Measurements from ENCODE around the gene SEC24A.
"Not testable (repeated sequence)": the region's sequence is repeated elsewhere in the genome, so short reads cannot be mapped to it uniquely, and the experiment has no call there.

Gene SEC24A

GRCh38 chr5:134758504-134759341, 110.1 kb downstream of the SEC24A start, which contains the start of gene DDX46:
TSS of gene DDX46 (plus strand) at chr5:134758779. CDS start at chr5:134758939, 160 bp downstream.
- DNase-seq = peak; percentile 88

- DNase-seq = not testable (repeated sequence)
Observed at GRCh38 chr5:134767528-134768291, 119.1 kb downstream of the SEC24A start.

DNA sequence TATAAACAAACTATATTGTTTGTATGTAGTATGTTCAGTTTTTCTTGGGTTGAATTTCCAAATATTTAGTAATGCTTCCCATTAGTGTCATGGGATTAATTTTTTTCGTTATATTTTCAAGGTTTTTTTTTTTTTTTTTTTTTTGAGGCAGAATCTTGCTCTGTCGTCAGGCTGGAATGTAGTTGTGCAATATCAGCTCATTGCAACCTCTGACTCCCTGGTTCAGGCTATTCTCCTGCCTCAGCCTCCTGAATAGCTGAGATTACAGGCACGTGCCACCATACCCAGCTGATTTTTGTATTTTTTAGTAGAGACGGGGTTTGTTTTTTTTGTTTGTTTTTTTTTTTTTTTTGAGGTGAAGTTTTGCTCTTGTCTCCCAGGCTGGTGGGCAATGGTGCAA, 120.6 kb downstream of the SEC24A start:
- no peak for DNase-seq

DNA sequence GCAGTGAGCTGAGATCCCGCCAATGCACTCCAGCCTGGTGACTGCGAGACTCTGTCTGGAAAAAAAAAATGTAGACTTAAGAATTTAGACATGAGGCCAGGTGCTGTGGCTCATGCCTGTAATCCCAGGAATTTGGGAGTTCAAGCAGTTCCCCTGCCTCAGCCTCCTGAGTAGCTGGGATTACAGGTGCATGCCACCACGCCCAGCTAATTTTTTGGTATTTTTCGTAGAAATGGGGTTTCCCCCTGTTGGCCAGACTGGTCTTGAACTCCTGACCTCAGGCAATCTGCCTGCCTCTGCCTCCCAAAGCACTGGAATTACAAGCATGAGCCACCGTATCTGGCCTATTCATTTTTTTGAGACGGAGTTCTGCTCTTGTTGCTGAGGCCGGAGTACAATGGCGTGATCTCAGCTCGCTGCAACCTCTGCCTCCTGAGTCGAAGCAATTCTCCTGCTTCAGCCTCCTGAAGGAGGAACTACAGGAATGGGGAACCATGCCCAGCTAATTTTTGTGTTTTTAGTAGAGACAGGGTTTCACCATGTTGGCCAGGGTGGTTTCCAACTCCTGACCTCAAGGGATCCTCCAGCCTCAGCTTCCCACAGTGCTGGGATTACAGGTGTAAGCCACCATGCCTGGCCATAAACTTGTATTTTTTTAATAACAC, 124.0 kb downstream of the SEC24A start:
- no peak for DNase-seq

DNA sequence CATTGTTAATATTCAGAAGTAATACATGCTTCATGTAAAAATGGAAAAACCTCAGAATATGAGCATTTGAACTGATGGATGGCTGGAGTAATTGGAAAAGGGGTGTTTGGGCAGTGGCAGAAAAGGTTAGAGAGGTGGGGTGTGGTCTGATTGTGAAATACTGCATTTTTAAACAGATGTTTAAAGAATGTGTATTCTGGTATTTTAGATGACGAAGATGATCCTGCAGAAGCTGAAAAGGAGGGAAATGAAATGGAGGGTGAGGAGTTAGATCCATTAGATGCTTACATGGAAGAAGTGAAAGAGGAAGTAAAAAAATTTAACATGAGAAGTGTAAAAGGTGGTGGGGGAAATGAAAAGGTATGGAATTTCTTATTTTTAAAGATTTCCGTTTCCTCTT, 128.8 kb downstream of the SEC24A start:
- no peak for DNase-seq
